Neural progenitor cell (in vitro differentiated cells): ENCODE results near the gene MED12L.

Experiments used
- CTCF ChIP-seq: fragments of 200-600 bp; sonication (generic); IDR thresholded peaks from 2 replicates; pipeline ENCODE4 v1.5.1; 2017; ENCODE audit warnings: antibody characterized with exemption, mild to moderate bottlenecking
- EZH2 ChIP-seq: fragments of 200-600 bp; sonication (generic); IDR thresholded peaks from 2 replicates; pipeline ENCODE4 v1.6.1; 2017; ENCODE audit warnings: antibody characterized with exemption, mild to moderate bottlenecking, moderate library complexity
- EZH2phosphoT487 ChIP-seq: fragments of 200-600 bp; sonication (generic); IDR thresholded peaks from 2 replicates; pipeline ENCODE4 v1.6.1; 2017; ENCODE audit warnings: antibody characterized with exemption

- no peak for TF ChIP-seq EZH2phosphoT487
- TF ChIP-seq CTCF, result no peak
- TF ChIP-seq EZH2, result no peak
Observed at GRCh38 chr3:151213151-151213550, 127.7 kb downstream of the MED12L start.
